ENCODE measurements around the gene CREB3. TPM values are rescaled to one million over a fixed set of nuclear protein-coding genes. Genes with fewer than 3 reads are reported as not detected.

Gene CREB3
- total RNA-seq, 1 donor from 2014 or later = 16.9 TPM

GRCh38 chr9:35705372-35705771, 27.1 kb upstream of the CREB3 start:
- ATAC-seq (ENCODE audit: low read depth) = no peak
- DNase-seq = no peak
- Mint-ChIP-seq H3K36me3 (ENCODE audit: low read depth) (peaks cover 2% of the 10 kb centered on the region), H3K9me3 (no peaks in the 10 kb centered on the region), H3K27ac (no peak overlapping the region), H3K27me3 (no peaks in the 10 kb centered on the region), H3K4me3 (no peak overlapping the region), H3K4me1 (no peaks in the 10 kb centered on the region)
- ChIA-PET CTCF (interaction anchor here (5.5 kb wide), 1 partner anchor 10 kb away, joined by 37 read pairs; no protein-coding TSS in a partner anchor), POLR2A (interaction anchor here (0.6 to 1.5 kb wide), 4 partner anchors 9 to 44 kb away, joined by 3 to 10 read pairs (median 4); partner anchors contain the start of gene TPM2)
- intact Hi-C loops (cut with micrococcal nuclease) = no loop called here
- TF ChIP-seq CTCF (IDR thresholded peaks at IDR 0.05) = no peak

GRCh38 chr9:35705836-35706430, 26.5 kb upstream of the CREB3 start:
- ChIA-PET CTCF (interaction anchor here (1.2 to 5.5 kb wide), 2 partner anchors 10 to 45 kb away, joined by 3 to 37 read pairs; no protein-coding TSS in a partner anchor), POLR2A (interaction anchor here (1.1 to 1.5 kb wide), 2 partner anchors 10 to 44 kb away, joined by 3 to 10 read pairs; no protein-coding TSS in a partner anchor)
- DNase-seq (no peak), ATAC-seq (ENCODE audit: low read depth) (no peak)
- H3K27me3 Mint-ChIP-seq = no peaks in the 10 kb centered on the region
- no peaks in the 10 kb centered on the region for H3K4me1 Mint-ChIP-seq
- no peak for TF ChIP-seq CTCF (IDR thresholded peaks at IDR 0.05)
- intact Hi-C loops (cut with micrococcal nuclease) = no loop called here
- H3K27ac Mint-ChIP-seq = no peak overlapping the region
- peaks cover 8% of the 10 kb centered on the region for H3K36me3 Mint-ChIP-seq (ENCODE audit: low read depth)
- no peaks in the 10 kb centered on the region for H3K9me3 Mint-ChIP-seq
- no peak overlapping the region for H3K4me3 Mint-ChIP-seq

- CTCF ChIA-PET = interaction anchor here (1.2 to 5.5 kb wide), 2 partner anchors 11 to 46 kb away, joined by 3 to 37 read pairs; no protein-coding TSS in a partner anchor
- intact Hi-C loops (cut with micrococcal nuclease) = no loop called here
- DNase-seq (no peak), ATAC-seq (ENCODE audit: low read depth) (no peak)
- Mint-ChIP-seq H3K27ac (no peak overlapping the region), H3K27me3 (no peaks in the 10 kb centered on the region), H3K4me1 (no peaks in the 10 kb centered on the region), H3K4me3 (no peak overlapping the region), H3K9me3 (no peaks in the 10 kb centered on the region), H3K36me3 (ENCODE audit: low read depth) (peaks cover 18% of the 10 kb centered on the region)
- POLR2A ChIA-PET = no interaction called here
- TF ChIP-seq CTCF (IDR thresholded peaks at IDR 0.05) = no peak
Measured at GRCh38 chr9:35706951-35707350, 25.5 kb upstream of the CREB3 start.

- Mint-ChIP-seq H3K4me1 (no peaks in the 10 kb centered on the region), H3K36me3 (ENCODE audit: low read depth) (peaks cover 30% of the 10 kb centered on the region), H3K27me3 (no peaks in the 10 kb centered on the region), H3K27ac (no peak overlapping the region), H3K4me3 (no peak overlapping the region), H3K9me3 (no peaks in the 10 kb centered on the region)
- ATAC-seq (ENCODE audit: low read depth) (no peak), DNase-seq (no peak)
- intact Hi-C loops (cut with micrococcal nuclease) = no loop called here
- POLR2A ChIA-PET = no interaction called here
- TF ChIP-seq CTCF (IDR thresholded peaks at IDR 0.05) = no peak
- CTCF ChIA-PET = interaction anchor here (5.5 kb wide), 1 partner anchor 12 kb away, joined by 37 read pairs; no protein-coding TSS in a partner anchor
Measured at GRCh38 chr9:35708146-35708545, 24.3 kb upstream of the CREB3 start.

GRCh38 chr9:35710818-35711500, 21.5 kb upstream of the CREB3 start:
- ChIA-PET CTCF (interaction anchor here (1.3 kb wide), 1 partner anchor 14 kb away, joined by 4 read pairs; no protein-coding TSS in a partner anchor), POLR2A (interaction anchor here (1.1 kb wide), 2 partner anchors 9 to 106 kb away, joined by 3 to 5 read pairs; partner anchors contain the start of gene TESK1)
- H3K27ac Mint-ChIP-seq = no peak overlapping the region

More at GRCh38 chr9:35710818-35711500, 21.5 kb upstream of the CREB3 start:
- no peak for ATAC-seq (ENCODE audit: low read depth)
- H3K9me3 Mint-ChIP-seq = no peaks in the 10 kb centered on the region
- peaks cover 58% of the 10 kb centered on the region for H3K36me3 Mint-ChIP-seq (ENCODE audit: low read depth)
- TF ChIP-seq CTCF (IDR thresholded peaks at IDR 0.05) = no peak
- intact Hi-C loops (cut with micrococcal nuclease) = no loop called here
- H3K27me3 Mint-ChIP-seq = no peaks in the 10 kb centered on the region
- no peak for DNase-seq
- no peaks in the 10 kb centered on the region for H3K4me1 Mint-ChIP-seq
- H3K4me3 Mint-ChIP-seq = no peak overlapping the region

Data from activated B cell treated with CpG ODN at 0.5 μM for 24 hours (primary cell).